ENCODE data around the gene RPE65. TPM values are rescaled to one million over a fixed set of nuclear protein-coding genes. Genes with fewer than 3 reads are reported as not detected.

The RPE65 gene
- total RNA-seq: not detected in 2 replicates

DNA sequence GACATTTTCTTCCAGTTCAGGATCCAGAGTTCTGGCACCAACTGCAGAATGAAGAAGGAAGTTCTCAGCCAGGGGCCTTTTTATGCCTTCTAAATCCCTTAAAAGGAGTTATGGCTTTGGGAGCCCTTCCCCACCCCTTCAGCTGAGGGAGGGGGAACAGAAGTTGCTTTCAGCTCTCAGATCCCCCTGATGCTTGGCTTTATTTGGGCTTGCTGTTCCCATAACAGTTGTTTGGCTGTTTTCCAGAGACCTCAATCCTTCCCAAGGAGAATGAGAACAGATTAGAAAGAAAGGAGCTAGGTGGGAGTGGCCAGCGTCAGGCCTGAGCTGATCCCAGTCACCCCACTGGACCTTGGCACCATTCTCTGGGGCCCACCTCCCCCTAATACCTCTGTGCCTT lies at the start of gene RPE65:
TSS of gene RPE65 (minus strand) at position 54 of the 400 bp plus-strand sequence. CDS start at position 5, 49 bp downstream.

GRCh38 chr1:68496680-68497357 lies 47.1 kb upstream of the RPE65 start, which contains the start of gene DEPDC1:
Gene DEPDC1 (minus strand): TSS chr1:68497082. CDS start chr1:68496999, 83 bp downstream.

Other genes with a start within 250 kb of the RPE65 start
- 20.3 and 25.6 TPM in 2 replicates for gene WLS, start 217.4 kb downstream of the RPE65 start, total RNA-seq
- gene DEPDC1, start 47.1 kb upstream of the RPE65 start, total RNA-seq: 2.2 and 3.2 TPM in 2 replicates